Neural progenitor cell (in vitro differentiated cells): ENCODE measurements around the gene NFATC1. TPM values are rescaled to one million over a fixed set of nuclear protein-coding genes. Genes with fewer than 3 reads are reported as not detected.
A peak's percentile ranks its signal among the peaks of the same experiment; 100 is the strongest.

ENCODE experiments used
- DNase-seq: peaks from one replicate; pipeline ENCODE4 v3.0.0-alpha.2; 2016; ENCODE audit warnings: low spot score
- H2AFZ ChIP-seq: fragments of 200-600 bp; sonication (generic); replicated peaks from 2 replicates; pipeline ENCODE4 v1.6.1; 2016; ENCODE audit warnings: antibody characterized with exemption
- H3F3A ChIP-seq: fragments of 200-600 bp; sonication (generic); 2 replicates; pipeline ENCODE4 v1.6.1; 2016; ENCODE audit warnings: antibody characterized with exemption, low read depth
- H3K27ac ChIP-seq: fragments of 200-600 bp; sonication (generic); 2 replicates; pipeline ENCODE4 v1.5.1; 2016; ENCODE audit warnings: mild to moderate bottlenecking
- H3K27me3 ChIP-seq: fragments of 200-600 bp; sonication (generic); 2 replicates; pipeline ENCODE4 v1.6.1; 2016; ENCODE audit warnings: mild to moderate bottlenecking, moderate library complexity
- H3K36me3 ChIP-seq: fragments of 200-600 bp; sonication (generic); 2 replicates; pipeline ENCODE4 v1.5.1; 2016
- H3K4me1 ChIP-seq: fragments of 200-600 bp; sonication (generic); 2 replicates; pipeline ENCODE4 v1.6.1; 2016; ENCODE audit warnings: mixed run types
- H3K4me2 ChIP-seq: fragments of 200-600 bp; sonication (generic); 2 replicates; pipeline ENCODE4 v1.6.1; 2016
- H3K4me3 ChIP-seq: fragments of 200-600 bp; sonication (generic); 2 replicates; pipeline ENCODE4 v1.5.1; 2016
- H3K79me2 ChIP-seq: fragments of 200-600 bp; sonication (generic); 2 replicates; pipeline ENCODE4 v1.6.1; 2016; ENCODE audit warnings: low read depth
- H3K9ac ChIP-seq: fragments of 200-600 bp; sonication (generic); 2 replicates; pipeline ENCODE4 v1.6.1; 2016
- H3K9me3 ChIP-seq: fragments of 200-600 bp; sonication (generic); 2 replicates; pipeline ENCODE4 v1.5.1; 2016; ENCODE audit warnings: low read depth
- H4K20me1 ChIP-seq: fragments of 200-600 bp; sonication (generic); 2 replicates; pipeline ENCODE4 v1.6.1; 2016; ENCODE audit warnings: low read depth
- H3K27ac Mint-ChIP-seq: 3 replicates; pipeline ENCODE4 v1.8.0; 2021; ENCODE audit warnings: mixed read lengths
- H3K27me3 Mint-ChIP-seq: 2 replicates; pipeline ENCODE4 v1.8.0; 2022; ENCODE audit warnings: low read depth, mild to moderate bottlenecking, inconsistent platforms, moderate library complexity, mixed read lengths; ENCODE audit not compliant: insufficient read depth
- H3K36me3 Mint-ChIP-seq: 3 replicates; pipeline ENCODE4 v1.8.0; 2021; ENCODE audit warnings: mixed read lengths
- H3K4me1 Mint-ChIP-seq: 3 replicates; pipeline ENCODE4 v1.8.0; 2021; ENCODE audit warnings: mixed read lengths
- H3K4me3 Mint-ChIP-seq: 3 replicates; pipeline ENCODE4 v1.8.0; 2021; ENCODE audit warnings: mild to moderate bottlenecking, moderate library complexity, mixed read lengths
- H3K9me3 Mint-ChIP-seq: 3 replicates; pipeline ENCODE4 v1.8.0; 2020; ENCODE audit warnings: mixed read lengths
- EZH2 ChIP-seq: fragments of 200-600 bp; sonication (generic); IDR thresholded peaks from 2 replicates; pipeline ENCODE4 v1.6.1; 2017; ENCODE audit warnings: antibody characterized with exemption, mild to moderate bottlenecking, moderate library complexity
- EZH2phosphoT487 ChIP-seq: fragments of 200-600 bp; sonication (generic); IDR thresholded peaks from 2 replicates; pipeline ENCODE4 v1.6.1; 2017; ENCODE audit warnings: antibody characterized with exemption
- total RNA-seq: library from RNA; depleted of rRNA; stranded (reverse); fragments of >200 nt; gene quantifications from 2 replicates; pipeline ENCODE4 v1.2.3, GENCODE V29; 2015; ENCODE audit warnings: low replicate concordance
- TF ChIP-seq, protein P1 (sequence below): fragments of 200-600 bp; sonication (generic); IDR thresholded peaks from 2 replicates; pipeline ENCODE4 v1.5.1; 2017; ENCODE audit warnings: antibody characterized with exemption, mild to moderate bottlenecking

Gene NFATC1
- total RNA-seq, 1 donor from 2014 or later, result 2.3 TPM

DNA sequence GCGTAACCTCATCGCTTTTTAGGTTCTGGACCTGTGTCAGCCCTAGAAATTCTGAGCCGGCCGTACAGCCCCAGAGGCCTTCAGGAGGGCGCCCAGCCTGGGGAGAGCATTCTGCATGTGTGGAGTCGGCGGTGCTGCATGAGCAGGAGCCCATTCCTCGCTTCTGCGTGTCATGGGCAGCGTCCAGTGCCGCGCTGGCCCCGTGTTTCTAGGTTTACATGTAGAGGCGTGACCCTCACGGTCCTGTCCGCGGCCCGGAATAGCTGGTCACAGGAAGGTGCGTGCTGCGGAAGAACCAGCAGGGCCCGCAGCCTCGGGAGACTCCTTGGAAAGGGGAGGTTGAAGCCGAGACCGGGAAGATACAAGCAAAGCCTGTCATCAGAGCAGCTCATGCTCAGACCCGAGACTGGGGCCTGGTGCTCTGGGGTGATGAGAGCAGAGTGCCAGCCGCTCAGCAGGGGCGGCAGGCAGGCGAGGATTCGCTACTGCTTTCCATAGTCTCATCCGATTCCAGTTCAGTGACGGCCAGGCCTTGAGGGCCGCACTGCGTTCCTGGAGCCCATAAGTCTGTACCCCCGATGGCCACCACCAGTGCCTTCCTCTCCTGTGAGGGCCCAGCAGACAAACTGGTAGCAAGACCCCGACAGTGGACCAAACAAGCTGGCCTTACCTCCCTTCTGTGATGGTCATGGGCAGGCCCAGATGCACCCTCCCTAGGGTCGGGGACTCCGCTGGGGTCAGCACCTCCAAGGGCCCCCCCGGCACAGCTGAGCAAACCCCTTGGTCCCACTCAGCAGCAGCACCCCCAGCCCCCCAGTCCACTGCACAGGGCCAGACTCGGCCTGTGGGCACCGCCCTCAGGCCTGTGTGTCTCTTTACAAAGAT lies 15.6 kb upstream of the NFATC1 start:
- Histone ChIP-seq H4K20me1 (peaks cover 3% of the 10 kb centered on the region), H2AFZ (no peak overlapping the region), H3F3A (peaks cover 7% of the 10 kb centered on the region), H3K4me1 (no peaks in the 10 kb centered on the region), H3K36me3 (no peaks in the 10 kb centered on the region), H3K27me3 (no peaks in the 10 kb centered on the region), H3K4me3 (no peak overlapping the region), H3K4me2 (no peak overlapping the region), H3K9me3 (no peaks in the 10 kb centered on the region), H3K9ac (no peak overlapping the region), H3K79me2 (no peaks in the 10 kb centered on the region), H3K27ac (no peak overlapping the region)
- Mint-ChIP-seq H3K4me3 (no peak overlapping the region), H3K36me3 (peaks cover 5% of the 10 kb centered on the region), H3K9me3 (no peaks in the 10 kb centered on the region), H3K27me3 (no peaks in the 10 kb centered on the region), H3K27ac (no peak overlapping the region), H3K4me1 (peaks cover 2% of the 10 kb centered on the region)
- no peak for TF ChIP-seq EZH2
- TF ChIP-seq, protein P1, sequence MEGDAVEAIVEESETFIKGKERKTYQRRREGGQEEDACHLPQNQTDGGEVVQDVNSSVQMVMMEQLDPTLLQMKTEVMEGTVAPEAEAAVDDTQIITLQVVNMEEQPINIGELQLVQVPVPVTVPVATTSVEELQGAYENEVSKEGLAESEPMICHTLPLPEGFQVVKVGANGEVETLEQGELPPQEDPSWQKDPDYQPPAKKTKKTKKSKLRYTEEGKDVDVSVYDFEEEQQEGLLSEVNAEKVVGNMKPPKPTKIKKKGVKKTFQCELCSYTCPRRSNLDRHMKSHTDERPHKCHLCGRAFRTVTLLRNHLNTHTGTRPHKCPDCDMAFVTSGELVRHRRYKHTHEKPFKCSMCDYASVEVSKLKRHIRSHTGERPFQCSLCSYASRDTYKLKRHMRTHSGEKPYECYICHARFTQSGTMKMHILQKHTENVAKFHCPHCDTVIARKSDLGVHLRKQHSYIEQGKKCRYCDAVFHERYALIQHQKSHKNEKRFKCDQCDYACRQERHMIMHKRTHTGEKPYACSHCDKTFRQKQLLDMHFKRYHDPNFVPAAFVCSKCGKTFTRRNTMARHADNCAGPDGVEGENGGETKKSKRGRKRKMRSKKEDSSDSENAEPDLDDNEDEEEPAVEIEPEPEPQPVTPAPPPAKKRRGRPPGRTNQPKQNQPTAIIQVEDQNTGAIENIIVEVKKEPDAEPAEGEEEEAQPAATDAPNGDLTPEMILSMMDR, result no peak
- no peak for TF ChIP-seq EZH2phosphoT487
- DNase-seq, result no peak

DNA sequence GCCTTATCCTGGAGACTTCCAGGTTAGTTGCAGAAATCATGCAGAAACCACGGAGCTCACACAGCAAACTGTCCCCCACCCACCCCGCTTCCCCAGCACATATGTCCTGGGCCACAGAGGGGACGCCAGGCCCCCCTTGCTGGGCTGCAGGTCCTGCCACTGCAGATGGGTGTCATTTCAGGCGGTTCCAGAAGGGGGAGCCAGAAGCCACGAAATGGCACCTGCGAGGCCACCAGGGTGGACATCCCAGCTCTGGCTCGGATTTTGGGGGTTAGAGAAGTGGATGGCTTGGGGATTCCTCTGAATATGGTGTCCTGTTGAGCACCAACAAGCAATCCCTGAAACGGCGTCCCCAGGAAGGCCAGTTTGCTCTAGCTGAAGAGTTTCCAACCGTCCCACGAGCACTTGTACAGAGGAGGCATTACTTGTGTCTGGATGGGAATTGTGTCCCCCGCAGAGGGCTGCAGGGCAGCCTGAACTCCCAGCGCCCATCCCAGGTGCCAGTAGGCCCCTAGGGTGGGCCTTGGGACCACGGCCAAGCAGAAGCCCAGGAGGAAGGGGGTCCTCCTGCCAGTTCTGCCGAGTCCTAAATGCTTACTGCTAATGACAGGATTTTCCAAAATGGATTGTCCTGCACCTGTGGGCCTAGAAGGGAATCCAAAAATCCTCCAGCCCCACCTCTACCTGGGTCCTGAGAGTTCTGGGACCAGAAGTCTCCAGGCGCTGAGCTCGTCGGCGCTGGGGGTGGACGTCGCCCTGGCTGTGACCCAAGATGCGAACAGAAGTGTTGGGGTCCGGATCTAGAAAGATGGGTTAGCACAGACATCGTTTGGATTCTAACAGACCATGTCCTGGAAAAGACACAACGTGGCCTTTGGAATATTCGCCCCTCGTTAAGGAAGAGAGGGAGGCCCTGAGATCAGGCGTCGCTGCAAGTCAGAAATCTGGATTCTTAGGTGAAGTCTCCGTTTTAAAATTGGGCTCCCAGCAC lies 14.6 kb upstream of the NFATC1 start:
- no peak overlapping the region for H2AFZ ChIP-seq
- H3K4me3 ChIP-seq, result no peak overlapping the region
- no peaks in the 10 kb centered on the region for H3K27me3 ChIP-seq
- H3K4me1 ChIP-seq, result no peaks in the 10 kb centered on the region
- Mint-ChIP-seq H3K4me1 (peaks cover 2% of the 10 kb centered on the region), H3K27ac (no peak overlapping the region), H3K36me3 (peaks cover 5% of the 10 kb centered on the region), H3K4me3 (no peak overlapping the region), H3K9me3 (no peaks in the 10 kb centered on the region), H3K27me3 (no peaks in the 10 kb centered on the region)
- H3K79me2 ChIP-seq, result no peaks in the 10 kb centered on the region
- TF ChIP-seq EZH2, result no peak
- no peak for TF ChIP-seq EZH2phosphoT487
- TF ChIP-seq, protein P1, result peak; percentile 91
- H3K9ac ChIP-seq, result no peak overlapping the region
- peaks cover 7% of the 10 kb centered on the region for H3F3A ChIP-seq
- no peaks in the 10 kb centered on the region for H3K36me3 ChIP-seq
- peak; percentile 85 for DNase-seq
- no peak overlapping the region for H3K4me2 ChIP-seq
- no peaks in the 10 kb centered on the region for H3K9me3 ChIP-seq
- H3K27ac ChIP-seq, result no peak overlapping the region
- peaks cover 3% of the 10 kb centered on the region for H4K20me1 ChIP-seq

DNA sequence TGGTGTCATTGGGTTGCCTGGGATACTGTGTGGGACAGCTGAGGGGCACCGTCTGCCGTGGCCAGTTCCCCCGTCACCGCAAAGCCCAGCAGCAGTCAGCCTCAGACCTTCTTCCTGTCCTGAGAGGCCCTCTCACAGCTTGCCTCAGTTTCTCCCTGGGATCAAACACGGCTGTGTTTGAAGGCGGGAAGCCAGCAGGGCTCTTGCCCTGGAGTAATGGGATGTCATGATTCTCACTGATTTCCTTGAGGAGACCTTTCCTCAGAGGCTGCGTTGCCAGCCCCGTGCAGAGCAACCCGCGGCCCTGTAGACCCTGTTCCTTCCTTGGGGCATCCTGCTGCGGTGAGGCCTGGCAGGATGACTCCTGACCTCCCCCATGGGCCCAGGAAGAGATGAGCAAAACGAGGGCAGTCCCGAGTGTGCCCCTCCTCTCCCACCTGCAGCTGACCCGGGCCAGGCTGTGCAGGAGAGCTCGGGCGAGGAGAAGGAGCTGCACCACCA lies 13.9 kb upstream of the NFATC1 start:
- Histone ChIP-seq H3K36me3 (no peaks in the 10 kb centered on the region), H3K27ac (no peak overlapping the region), H3K4me2 (no peak overlapping the region), H3K9ac (no peak overlapping the region), H3K79me2 (no peaks in the 10 kb centered on the region), H4K20me1 (peaks cover 3% of the 10 kb centered on the region), H3K9me3 (no peaks in the 10 kb centered on the region), H3K4me3 (no peak overlapping the region), H3F3A (peaks cover 7% of the 10 kb centered on the region), H3K27me3 (no peaks in the 10 kb centered on the region), H2AFZ (no peak overlapping the region), H3K4me1 (no peaks in the 10 kb centered on the region)
- H3K9me3 Mint-ChIP-seq, result no peaks in the 10 kb centered on the region
- no peaks in the 10 kb centered on the region for H3K27me3 Mint-ChIP-seq
- H3K27ac Mint-ChIP-seq, result no peak overlapping the region
- TF ChIP-seq EZH2phosphoT487 (no peak), EZH2 (no peak)
- TF ChIP-seq, protein P1, result no peak
- peaks cover 2% of the 10 kb centered on the region for H3K4me1 Mint-ChIP-seq
- H3K4me3 Mint-ChIP-seq, result no peak overlapping the region
- DNase-seq, result no peak
- H3K36me3 Mint-ChIP-seq, result peaks cover 5% of the 10 kb centered on the region
